Measurements from ENCODE around the gene SLC13A2.
"Not testable (repeated sequence)": the region's sequence is repeated elsewhere in the genome, so short reads cannot be mapped to it uniquely, and the experiment has no call there.

The SLC13A2 gene

GRCh38 chr17:28473542-28473941, at the start of gene SLC13A2:
SLC13A2 (plus strand) TSS chr17:28473644; CDS start chr17:28473713, 69 bp downstream.
- DNase-seq (ENCODE audit: low spot score): no peak

GRCh38 chr17:28425206-28425605, 48.2 kb upstream of the SLC13A2 start:
- no peak for DNase-seq (ENCODE audit: low spot score)

- peak; percentile 15 for DNase-seq (ENCODE audit: low spot score)
These were observed 47.3 kb upstream of the SLC13A2 start for GRCh38 chr17:28426081-28426519.

- DNase-seq (ENCODE audit: low spot score): no peak
These were observed 46.1 kb upstream of the SLC13A2 start for GRCh38 chr17:28427371-28427770.

GRCh38 chr17:28427982-28428381, 45.5 kb upstream of the SLC13A2 start:
- not testable (repeated sequence) for DNase-seq (ENCODE audit: low spot score)

- no peak for DNase-seq (ENCODE audit: low spot score)
These were observed 39.7 kb upstream of the SLC13A2 start for GRCh38 chr17:28433721-28434120.

- not testable (repeated sequence) for DNase-seq (ENCODE audit: low spot score)
These were observed 39.1 kb upstream of the SLC13A2 start for GRCh38 chr17:28434326-28434725.

- no peak for DNase-seq (ENCODE audit: low spot score)
These were observed 29.4 kb upstream of the SLC13A2 start for GRCh38 chr17:28443901-28444638.

- no peak for DNase-seq (ENCODE audit: low spot score)
These were observed 26.6 kb upstream of the SLC13A2 start for GRCh38 chr17:28446716-28447395.

GRCh38 chr17:28447396-28447760, 26.1 kb upstream of the SLC13A2 start:
- no peak for DNase-seq (ENCODE audit: low spot score)

GRCh38 chr17:28449859-28450258, 23.6 kb upstream of the SLC13A2 start:
- no peak for DNase-seq (ENCODE audit: low spot score)

GRCh38 chr17:28457890-28458289, 15.6 kb upstream of the SLC13A2 start:
- DNase-seq (ENCODE audit: low spot score): no peak

- DNase-seq (ENCODE audit: low spot score): not testable (repeated sequence)
These were observed 14.6 kb upstream of the SLC13A2 start for GRCh38 chr17:28458881-28459280.

GRCh38 chr17:28460901-28461300, 12.5 kb upstream of the SLC13A2 start:
- DNase-seq (ENCODE audit: low spot score): no peak

GRCh38 chr17:28466001-28466400, 7.4 kb upstream of the SLC13A2 start:
- DNase-seq (ENCODE audit: low spot score): no peak

- DNase-seq (ENCODE audit: low spot score): no peak
These were observed 6.9 kb upstream of the SLC13A2 start for GRCh38 chr17:28466521-28467048.

GRCh38 chr17:28467456-28468025, 5.9 kb upstream of the SLC13A2 start:
- peak; percentile 59 for DNase-seq (ENCODE audit: low spot score)

- DNase-seq (ENCODE audit: low spot score): not testable (repeated sequence)
These were observed 5.3 kb upstream of the SLC13A2 start for GRCh38 chr17:28468033-28468735.

GRCh38 chr17:28468781-28469180, 4.7 kb upstream of the SLC13A2 start:
- no peak for DNase-seq (ENCODE audit: low spot score)

- no peak for DNase-seq (ENCODE audit: low spot score)
These were observed 4.1 kb upstream of the SLC13A2 start for GRCh38 chr17:28469376-28469775.

GRCh38 chr17:28470266-28470913, 3.1 kb upstream of the SLC13A2 start:
- DNase-seq (ENCODE audit: low spot score): no peak

GRCh38 chr17:28470914-28471366, 2.5 kb upstream of the SLC13A2 start:
- no peak for DNase-seq (ENCODE audit: low spot score)
